Measurements from ENCODE around the gene ALDH16A1.

GRCh38 chr19:49415102-49415809, 37.8 kb upstream of the ALDH16A1 start:
- TF ChIP-seq POLR2A (IDR thresholded peaks at IDR 0.05; ENCODE audit: low read depth, low read length), result no peak
- no peak for TF ChIP-seq TAF1 (IDR thresholded peaks at IDR 0.05; ENCODE audit: borderline replicate concordance, low read depth, low read length)
- TF ChIP-seq POLR2AphosphoS5 (IDR thresholded peaks at IDR 0.05; ENCODE audit: low read depth, low read length), result no peak

Data from GM12892 (cell line).